ENCODE measurements around the gene BTF3.
"Not testable (repeated sequence)": the region's sequence is repeated elsewhere in the genome, so short reads cannot be mapped to it uniquely, and the experiment has no call there.

The BTF3 gene

DNA sequence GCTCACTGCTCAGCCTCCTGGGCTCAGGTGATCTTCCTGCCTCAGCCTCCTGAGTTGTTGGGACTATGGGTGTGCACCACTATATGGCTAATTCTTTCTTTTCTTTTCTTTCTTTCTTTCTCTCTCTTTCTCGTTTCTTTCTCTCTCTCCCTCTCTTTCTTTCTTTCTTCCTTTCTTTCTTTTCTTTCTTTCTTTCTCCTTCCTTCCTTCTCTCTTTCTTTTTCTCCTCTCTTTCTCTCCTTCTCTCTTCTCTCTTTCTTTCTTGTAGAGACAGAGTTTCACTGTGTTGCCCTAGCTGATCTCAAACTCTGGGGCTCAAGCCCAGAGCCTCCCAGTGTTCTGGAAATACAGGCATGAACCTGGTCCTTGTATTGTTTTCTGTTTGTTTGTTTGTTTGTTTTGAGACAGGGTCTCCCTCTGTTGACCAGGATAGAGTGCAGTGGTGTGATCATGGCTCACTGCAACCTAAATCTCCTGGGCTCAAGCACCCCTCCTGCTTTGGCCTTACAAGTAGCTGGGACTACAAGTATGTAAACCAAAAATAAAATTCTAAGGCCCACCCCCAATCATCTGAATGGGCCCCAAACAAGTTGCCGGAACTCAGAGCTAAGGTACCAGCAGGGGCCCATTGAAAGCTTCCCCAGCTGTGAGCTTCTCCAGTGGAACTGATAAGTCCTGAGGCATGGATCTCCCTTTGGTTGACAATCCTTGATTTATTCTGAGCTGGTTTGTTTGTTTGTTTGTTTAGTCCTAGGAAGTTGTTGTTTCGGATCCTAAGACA, 11.9 kb upstream of the BTF3 start:
- DNase-seq (ENCODE audit: low spot score): no peak

DNA sequence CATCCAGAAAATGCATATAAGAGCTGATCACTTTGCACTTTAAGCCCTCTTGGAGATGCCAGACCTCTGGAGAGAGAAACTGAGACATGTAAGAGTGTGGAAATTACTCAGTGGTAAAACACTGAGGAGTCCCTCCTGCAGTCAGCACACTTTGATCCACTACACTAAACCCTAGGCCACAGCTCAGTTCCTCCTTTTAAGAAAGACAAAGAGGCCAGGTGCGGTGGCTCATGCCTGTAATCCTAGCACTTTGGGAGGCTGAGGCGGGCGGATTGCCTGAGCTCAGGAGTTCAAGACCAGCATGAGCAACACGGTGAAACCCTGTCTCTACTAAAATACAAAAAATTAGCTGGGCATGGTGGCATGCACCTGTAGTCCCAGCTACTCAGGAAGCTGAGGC, 11.0 kb upstream of the BTF3 start:
- not testable (repeated sequence) for DNase-seq (ENCODE audit: low spot score)

DNA sequence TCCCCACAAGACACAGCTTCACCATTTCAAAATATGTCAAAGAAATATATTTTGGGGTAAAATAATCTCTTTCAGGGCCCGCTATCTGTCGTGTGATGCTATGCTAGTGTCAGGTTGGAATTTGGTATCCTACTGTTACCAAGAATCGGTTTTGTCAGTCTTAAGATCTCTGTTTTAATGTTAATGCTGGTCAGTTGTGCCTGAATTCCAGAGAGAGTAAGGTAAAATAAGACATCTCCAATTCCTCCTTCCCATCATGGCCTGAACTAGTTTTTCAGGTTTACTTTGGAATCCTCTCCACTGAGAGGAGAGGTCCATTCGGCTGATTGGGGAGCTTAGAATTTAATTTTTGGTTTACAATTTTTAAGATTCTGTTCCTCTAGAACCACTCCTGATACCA, 10.4 kb upstream of the BTF3 start:
- DNase-seq (ENCODE audit: low spot score): no peak

DNA sequence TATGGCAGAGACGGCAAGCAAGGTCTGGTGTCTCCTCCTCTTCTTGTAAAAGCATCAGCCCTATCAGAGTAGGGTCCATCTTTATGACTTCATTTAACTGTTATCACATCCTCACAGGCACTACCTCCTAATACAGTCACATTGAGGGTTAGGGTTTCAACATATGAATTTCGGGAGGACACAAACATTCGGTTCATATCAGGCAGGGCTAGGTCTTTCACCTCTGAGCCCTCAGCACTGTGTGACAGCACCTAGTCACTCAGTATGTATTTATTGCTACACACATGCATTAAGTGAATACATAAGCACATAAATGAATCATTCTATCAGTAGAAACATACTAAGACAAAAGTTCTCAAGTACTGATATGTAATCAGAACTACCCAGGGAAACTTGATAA, 9.4 kb upstream of the BTF3 start:
- DNase-seq (ENCODE audit: low spot score): no peak

DNA sequence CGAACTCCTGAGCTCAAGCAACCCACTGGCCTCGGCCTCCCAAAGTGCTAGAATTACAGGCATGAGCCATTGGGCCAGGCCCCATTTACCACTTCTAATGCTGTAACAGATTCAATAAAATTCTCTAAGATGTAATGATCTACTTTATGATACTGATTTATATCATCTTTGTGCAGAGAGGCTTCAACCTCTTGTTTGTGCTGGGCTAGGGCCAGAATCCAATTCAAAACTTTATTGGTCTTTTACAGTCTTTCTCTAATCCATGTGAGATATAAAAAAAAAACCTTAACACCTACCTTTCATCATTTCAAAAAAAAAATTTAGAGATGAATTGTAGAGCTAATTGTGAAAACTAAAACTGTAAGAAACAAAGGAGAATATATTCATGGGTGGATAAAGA, 8.2 kb upstream of the BTF3 start:
- DNase-seq (ENCODE audit: low spot score): no peak

DNA sequence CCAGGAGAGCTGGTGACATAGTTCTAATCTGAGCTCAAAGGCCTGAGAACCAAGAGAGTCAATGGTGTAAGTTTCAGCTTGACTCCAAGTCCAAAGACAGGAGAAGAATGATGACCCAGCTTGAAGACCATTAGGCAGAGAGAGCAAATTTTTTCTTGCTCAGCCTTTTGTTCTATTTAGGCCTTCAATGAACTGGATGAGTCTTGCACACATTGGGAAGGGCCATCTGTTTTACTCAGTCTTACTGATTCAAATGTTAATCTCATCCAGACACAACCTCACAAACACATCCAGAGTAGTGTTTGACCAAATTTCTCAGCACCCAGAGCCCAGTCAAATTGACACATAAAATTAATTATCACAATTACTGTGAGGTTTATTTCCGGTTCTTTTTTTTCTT, 7.1 kb upstream of the BTF3 start:
- DNase-seq (ENCODE audit: low spot score): no peak

DNA sequence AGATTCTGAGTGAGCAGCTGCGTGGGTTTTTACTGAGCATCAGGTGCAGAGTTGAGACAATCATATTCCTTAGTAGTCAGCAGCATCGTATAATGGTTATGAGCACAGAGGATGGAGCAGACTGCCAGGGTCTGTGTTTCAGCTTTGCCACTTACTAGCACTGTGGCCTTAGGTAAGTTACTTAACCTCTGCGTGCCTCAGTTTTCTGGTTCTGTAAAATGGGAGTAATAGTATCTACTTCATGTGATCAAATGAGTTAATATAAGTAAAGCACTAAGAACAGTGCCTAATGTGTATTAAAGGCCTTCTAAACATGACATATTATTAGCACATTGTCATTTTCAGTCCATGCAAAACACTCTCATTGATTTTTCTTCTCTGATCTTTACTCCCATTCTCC, 4.8 kb upstream of the BTF3 start:
- no peak for DNase-seq (ENCODE audit: low spot score)

DNA sequence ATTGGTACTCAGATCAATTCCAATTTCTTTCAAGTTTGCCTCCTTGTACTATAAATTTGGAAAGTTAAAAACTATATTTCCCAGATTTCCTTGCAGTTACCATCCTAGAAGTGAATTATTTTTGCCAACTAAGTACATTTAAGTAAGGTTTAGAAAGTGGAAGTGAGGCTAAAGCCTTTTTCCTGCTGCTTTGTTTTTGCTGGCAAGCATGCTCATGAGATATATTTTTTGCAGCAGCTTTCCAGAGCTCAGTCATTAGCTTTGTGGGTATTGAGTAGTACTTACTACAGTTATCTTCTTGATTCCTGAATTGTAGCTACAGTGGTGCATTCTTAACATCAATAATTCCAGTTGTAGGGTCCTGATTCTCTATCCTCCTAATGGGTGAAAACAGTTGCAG, 3.5 kb upstream of the BTF3 start:
- DNase-seq (ENCODE audit: low spot score): no peak

DNA sequence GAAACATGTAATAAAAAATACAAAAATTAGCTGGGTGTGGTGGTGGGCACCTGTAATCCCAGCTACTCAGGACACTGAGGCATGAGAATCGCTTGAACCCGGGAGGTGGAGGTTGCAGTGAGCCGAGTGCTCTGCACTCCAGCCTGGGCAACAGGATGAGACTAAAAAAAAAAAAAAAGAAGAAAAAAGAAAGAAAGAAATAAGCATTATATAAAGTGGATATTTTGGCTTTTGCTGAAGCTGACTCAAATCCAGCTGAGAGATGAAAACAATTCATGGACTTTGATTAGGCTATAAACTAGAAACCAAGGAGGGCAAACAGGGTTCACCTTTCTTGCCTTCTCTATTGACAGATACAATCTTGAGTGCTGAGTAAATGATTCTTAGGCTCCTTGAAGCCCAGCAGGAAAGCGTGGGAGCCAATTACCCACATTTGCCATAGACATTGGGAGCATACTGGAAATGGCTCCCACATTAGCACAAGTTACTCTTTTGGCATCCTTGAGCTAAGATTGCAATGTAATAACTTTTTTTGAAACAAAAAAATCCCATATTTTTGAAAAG, 2.4 kb upstream of the BTF3 start:
- DNase-seq (ENCODE audit: low spot score): no peak

DNA sequence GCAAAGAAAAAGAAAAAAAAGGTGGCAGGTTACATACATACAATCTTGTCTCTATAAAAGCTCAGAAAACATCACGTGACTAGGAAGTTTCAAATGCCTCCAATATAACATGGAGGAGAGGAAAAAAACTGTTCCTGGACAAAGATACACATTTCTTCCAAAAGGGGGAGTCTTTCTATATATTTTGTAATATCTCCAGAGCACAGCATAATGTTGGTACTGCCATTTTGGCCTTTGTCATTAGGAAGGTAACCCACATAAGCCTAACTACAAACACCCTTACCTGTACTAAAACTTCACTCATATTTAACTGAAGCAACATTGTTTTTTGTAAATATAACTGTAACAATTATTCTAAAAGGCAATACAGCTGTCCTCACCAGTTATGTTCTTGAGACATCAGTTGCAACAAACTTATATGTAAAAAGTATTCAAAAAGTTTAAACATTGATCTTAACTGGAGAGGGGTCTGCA, 1.2 kb upstream of the BTF3 start:
- DNase-seq (ENCODE audit: low spot score): peak; percentile 22

DNA sequence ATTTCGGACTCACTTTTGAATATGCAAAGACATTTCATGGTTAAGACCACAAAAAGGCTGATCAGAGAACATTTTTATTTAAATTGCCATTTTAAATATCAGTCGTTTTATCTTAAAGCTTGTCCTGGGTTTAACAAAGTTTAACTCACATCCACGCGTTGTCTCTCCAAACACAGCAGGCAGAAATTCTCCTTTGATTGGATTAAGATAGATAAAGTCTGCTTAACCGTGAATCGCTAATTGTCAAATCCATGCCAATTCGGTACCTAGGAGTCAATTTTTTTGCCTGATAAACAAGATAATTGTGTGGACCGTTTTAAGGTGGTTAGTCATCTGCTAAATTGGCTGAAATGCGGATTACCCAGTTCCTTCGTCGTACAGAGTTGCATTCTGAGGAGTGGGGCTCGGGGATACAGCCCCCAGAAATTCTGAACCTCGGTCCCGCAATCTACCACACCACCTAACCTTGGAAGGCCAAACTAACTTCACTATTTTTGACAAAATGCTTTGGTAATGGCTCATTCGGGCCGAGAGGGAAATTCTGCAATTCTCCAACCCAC, 665 bp upstream of the BTF3 start:
- DNase-seq (ENCODE audit: low spot score): no peak

DNA sequence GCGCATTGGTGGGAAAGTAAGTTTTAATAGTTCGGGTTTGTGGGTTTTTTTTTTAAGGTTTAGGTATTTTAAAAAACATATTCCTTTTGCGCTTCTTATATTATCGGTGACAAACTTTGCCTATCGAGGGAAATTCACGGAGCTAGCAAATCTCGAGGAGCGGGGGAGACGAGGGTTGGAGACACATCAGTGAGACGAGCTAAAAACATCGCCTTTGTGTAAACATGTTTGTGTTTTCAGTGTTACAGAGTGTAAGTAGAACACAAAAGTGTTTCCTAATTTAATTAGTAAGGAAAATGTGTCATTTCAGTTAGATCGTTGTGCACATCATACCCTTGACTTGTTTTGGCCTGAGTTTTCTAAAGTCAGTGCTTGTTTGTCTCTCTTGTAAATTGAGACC, 945 bp downstream of the BTF3 start:
- no peak for DNase-seq (ENCODE audit: low spot score)

DNA sequence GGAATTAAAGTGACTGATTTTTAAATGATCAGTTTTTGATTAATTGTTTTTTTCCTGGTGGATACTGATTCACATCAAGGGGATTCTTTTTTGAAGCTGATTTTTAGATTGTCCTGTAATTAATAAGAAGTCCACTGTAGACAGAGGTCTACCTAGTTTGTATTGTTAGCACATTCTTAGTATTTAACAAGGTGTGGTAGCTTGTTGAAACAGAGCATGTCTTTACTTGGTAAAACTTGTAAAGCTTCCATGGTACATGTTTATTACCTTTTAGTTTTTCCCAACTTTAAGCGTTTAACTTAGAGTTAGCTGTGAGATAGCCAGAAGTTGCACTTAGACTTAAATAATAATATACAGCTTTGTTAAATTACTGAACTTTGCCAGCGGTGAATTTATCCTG, 1.5 kb downstream of the BTF3 start:
- no peak for DNase-seq (ENCODE audit: low spot score)

DNA sequence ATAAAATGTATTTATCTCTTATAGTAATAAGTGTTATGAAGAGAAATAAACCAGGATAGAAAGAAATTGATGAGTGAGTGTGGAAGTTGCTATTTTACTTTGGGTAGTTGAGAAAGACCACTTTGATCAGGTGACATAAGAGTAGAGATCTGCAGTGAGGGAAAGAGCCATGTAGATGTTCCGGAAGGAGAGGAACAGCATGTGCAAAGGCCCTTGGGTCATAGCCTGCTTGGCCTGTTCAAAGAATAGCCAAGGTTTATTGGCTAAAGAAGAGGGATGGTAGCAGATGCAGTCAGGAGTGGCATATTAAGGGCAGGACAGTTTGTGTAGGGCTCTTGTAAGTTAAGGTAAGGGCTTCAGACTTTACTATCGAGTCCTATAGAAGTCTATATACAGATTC, 3.2 kb downstream of the BTF3 start:
- no peak for DNase-seq (ENCODE audit: low spot score)

DNA sequence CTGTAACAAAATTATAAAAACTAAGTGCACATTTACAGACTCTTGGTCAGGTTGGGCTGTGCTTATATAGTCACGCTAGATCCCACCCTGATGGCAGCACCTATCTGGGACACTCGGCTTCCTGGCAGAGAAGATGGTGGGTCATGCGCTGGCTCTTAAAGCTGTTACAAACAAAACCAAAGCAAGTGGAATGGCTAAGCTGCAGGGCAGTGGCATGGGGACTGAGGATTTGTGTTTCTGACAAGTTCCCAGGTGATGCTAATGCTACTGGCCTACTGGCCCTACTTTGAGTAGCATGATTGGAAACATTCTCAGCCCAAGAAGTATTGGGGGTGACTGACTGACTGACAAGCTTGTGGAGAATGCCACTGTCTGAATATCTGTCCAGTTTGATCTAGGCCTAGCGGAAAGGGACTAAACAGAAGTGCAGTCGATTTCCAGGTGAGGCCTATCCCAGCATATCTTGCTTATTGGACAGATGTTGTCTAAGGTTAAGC, 8.3 kb downstream of the BTF3 start:
- no peak for DNase-seq (ENCODE audit: low spot score)

DNA sequence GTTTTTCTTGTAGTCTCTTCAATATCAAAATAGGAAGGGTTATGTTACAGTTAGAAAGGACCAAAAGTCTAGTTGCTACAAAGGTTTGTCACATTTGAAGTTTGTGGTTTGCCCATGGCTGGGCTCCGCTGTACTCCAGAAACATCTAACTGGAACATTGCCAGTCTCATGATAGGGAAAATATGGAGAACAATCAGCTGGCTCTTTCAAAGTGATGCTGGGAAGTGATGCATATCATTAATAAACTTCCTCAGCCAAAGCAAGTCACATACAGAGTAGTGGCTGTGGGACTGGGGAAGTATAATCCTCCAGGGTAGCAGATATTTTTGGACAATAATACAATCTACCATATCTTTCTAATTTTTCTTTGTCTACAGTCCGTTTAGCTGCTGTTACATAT, 8.8 kb downstream of the BTF3 start:
- no peak for DNase-seq (ENCODE audit: low spot score)

DNA sequence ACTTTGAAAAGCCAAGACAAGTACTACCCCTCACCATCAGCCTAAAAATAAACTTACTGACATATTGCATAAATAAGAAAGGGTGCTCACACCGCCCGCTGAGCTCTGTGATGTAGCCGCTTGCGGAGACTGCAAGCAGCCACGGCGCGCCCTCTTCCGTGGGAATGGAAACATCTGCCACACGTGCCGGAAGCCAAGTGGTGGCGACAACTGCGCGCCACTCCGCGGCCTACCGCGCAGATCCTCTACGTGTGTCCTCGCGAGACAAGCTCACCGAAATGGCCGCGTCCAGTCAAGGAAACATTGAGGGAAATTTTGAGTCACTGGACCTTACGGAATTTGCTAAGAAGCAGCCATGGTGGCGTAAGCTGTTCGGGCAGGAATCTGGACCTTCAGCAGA, 10.3 kb downstream of the BTF3 start:
- DNase-seq (ENCODE audit: low spot score): not testable (repeated sequence)

DNA sequence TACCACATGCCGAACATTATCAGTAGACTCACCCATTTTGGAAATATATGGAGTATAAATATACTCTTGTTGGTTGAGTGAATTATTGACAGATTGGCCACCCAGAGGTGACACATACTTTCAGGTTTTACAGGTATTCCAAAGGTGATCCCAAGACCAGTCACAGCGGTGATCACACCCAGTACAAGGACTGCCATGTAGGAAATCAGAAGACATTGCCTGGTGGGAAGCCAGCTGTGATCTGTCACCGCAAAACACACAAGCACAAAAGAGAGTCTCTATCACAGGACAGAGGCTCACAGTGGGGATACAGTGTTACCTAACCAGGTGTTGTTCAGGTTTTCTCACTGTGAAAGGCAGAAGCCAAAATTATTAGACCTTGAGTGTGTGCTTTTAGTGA, 15.8 kb downstream of the BTF3 start:
- DNase-seq (ENCODE audit: low spot score): no peak

DNA sequence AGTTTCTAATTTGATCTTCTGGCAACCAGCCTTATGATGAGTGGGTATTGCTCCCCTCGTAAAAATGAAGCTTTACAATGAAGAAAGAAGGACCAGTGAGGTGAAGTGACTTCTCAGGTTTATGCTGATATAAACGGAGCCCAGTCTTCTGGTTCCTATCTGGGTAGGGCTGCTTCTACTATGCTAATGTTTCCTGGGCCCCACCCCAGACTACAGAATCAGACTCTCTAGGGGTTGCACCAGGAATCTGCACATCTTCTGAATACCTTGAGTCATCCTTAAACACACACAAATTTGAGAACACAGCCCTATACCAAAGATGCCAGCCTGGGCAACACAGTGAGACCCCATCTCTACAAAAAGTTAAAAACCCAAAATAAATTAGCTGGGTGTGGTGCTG, 16.2 kb downstream of the BTF3 start:
- no peak for DNase-seq (ENCODE audit: low spot score)

DNA sequence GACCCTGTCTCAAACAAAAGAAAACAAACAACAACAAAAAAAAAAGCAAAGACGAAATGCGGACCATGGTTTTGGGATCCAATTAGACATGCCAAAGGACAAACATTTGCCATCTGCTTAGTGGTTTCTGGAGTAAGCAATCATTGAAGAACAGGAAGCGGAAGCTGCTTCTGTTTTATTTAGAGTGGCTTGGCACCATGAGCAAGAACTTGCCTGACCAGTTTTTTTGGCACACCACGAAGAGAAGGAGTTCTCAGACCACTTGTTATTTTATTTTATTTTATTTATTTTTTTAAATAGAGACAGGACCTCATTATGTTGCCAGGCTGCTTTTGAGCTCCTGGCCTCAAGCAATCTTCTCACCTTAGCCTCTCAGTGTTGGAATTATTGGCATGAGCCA, 17.0 kb downstream of the BTF3 start:
- no peak for DNase-seq (ENCODE audit: low spot score)

DNA sequence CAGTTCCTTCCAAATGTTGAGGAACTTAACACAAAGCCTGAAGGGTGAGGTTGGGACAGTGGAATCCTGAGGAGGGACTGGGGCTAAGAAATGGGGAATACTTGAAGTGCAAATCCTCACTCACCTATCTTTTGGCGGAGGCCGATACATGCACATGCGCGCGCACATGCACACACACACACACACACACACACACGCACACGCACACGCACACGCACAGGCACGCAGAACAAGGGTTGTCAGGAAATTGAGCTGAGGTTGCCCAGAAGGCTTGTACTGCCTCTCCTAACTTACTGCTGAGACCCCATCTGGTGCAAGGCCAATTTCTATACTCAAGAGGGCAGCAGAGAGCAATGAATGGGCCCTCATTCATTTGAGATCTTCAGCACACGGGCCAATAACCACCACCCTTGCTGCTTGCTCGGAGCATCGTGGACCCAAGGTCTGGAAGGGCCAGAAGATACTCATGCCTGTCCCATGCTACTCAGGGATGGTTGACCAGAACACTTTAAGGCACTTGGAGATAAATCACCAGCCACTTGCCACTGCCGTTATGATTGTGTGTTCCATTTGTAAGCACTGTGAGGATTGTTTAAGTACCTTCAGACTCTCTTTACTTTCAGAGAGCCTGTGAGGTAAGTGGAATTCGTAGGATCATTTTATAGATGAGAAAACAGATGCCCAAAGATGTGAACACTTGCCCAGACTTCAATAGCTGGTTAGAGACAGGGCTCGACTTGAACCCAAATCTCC, 21.5 kb downstream of the BTF3 start:
- DNase-seq (ENCODE audit: low spot score): peak; percentile 85

DNA sequence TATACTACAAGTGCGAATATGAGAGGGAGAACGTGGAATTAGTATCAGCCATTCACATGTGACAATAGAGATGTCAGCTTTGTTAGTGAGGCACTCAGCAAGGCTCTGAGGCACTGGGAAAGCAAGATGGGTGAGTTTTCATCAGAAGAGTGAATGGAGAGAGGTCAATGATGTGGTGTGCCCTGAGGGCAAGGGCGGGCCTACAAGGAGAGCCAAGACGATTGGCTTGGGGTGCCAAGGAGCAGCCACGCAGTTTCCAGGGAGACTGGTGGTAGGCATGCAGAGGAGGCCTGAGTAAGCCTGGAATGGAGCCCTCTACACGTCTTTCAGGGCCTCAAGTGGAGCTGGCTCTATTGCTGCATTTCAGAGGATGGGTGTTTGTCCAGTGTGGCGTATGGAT, 24.7 kb downstream of the BTF3 start:
- no peak for DNase-seq (ENCODE audit: low spot score)

DNA sequence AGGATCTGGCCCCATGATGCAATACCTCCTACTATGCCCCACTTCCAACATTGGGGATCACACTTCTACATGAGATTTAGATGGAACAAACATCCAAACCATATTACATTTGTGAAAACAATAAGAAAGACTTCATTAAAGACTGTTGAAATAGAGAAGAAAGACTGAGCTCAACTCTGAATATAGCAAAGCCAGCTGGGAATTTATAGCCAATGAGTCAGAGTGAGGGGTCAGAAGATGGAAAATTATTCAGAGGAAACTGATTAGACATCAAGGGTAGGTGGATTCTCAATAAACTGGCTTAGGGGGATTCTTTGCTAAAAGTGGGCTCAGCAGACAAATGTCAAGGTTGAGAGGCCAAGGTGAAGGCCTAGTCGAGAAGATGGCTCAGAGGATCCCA, 25.6 kb downstream of the BTF3 start:
- no peak for DNase-seq (ENCODE audit: low spot score)

Data from germinal center (tissue), 1 donor.